ENCODE results near the gene SPIRE2.

SPIRE2 gene

DNA sequence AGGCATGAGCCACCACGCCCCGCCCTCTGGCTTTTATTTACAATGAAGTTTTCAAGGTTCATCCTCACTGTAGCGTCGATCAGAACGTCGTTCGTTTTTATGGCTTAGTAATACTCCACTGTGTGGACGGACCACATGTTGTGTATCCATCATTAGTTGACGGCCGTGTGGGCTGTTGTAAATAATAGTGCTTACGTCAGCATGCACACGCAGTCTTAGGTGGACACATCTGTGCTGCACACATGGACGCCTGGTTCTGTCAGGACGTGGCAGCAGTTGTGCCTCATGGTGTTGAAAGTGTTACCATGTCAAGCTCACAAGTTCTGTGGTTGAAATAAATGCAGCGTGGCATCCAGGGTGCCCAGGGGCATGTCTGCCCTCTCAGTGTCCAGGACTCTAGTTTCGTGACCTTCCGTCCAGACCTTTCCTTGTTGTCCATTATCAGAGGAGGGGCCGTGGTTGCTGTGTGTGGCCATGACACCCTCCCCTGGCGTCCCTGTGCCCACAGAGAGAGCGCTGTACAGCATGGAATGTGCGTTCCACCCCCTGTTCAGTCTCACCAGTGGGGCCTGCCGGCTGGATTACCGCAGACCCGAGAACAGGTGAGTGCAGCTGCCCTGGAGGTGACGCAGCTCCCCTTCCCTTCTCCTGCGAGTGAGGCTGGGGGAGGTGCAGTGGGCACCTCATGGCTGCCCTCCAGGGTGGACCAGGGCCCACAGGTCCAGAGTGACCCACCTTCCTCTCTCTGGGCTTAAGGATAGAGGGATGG is 67.4 kb downstream of the SPIRE2 start:
- H3K9me3 ChIP-seq (ENCODE audit: control insufficient read depth, low read length), result no peaks in the 10 kb centered on the region
- H3K36me3 ChIP-seq (ENCODE audit: control insufficient read depth, insufficient read depth, low read length), result peaks cover 88% of the 10 kb centered on the region
- no peak overlapping the region for H3K4me3 ChIP-seq (ENCODE audit: insufficient read depth, low read depth, low read length, poor library complexity, severe bottlenecking)
- DNase-seq, result no peak
- no peak overlapping the region for H3K27ac ChIP-seq (ENCODE audit: insufficient read depth, low read length, poor library complexity, severe bottlenecking)
- H3K4me1 ChIP-seq (ENCODE audit: control insufficient read depth, insufficient read depth, low read length, poor library complexity, severe bottlenecking), result no peaks in the 10 kb centered on the region
- H3K27me3 ChIP-seq (replicated peaks; ENCODE audit: control insufficient read depth, insufficient read depth, low read length, poor library complexity, severe bottlenecking), result no peaks in the 10 kb centered on the region

DNA sequence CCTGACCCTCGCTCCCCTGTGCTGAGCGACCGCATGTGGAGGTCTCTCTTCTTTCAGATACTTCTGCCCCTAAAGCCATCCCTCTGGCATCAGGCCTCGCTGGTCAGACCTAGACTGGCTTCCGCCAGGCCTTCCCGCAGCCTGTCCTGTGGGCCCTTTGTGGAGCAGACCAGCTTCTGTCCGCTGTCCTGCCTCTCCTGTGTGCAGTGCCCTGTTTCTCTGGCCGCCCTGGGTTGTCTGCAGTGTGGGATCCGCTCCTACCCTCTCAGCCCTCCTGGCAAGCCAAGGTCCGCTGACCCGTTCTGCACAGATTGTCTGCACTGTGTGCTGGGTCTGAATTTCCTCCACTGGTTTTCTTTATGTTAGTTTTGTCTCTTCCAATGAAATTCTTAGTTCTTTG is 68.9 kb downstream of the SPIRE2 start:
- Histone ChIP-seq H3K4me1 (ENCODE audit: control insufficient read depth, insufficient read depth, low read length, poor library complexity, severe bottlenecking) (no peaks in the 10 kb centered on the region), H3K27me3 (replicated peaks; ENCODE audit: control insufficient read depth, insufficient read depth, low read length, poor library complexity, severe bottlenecking) (no peaks in the 10 kb centered on the region), H3K9me3 (ENCODE audit: control insufficient read depth, low read length) (no peaks in the 10 kb centered on the region), H3K4me3 (ENCODE audit: insufficient read depth, low read depth, low read length, poor library complexity, severe bottlenecking) (no peak overlapping the region), H3K36me3 (ENCODE audit: control insufficient read depth, insufficient read depth, low read length) (peaks cover 79% of the 10 kb centered on the region), H3K27ac (ENCODE audit: insufficient read depth, low read length, poor library complexity, severe bottlenecking) (no peak overlapping the region)
- no peak for DNase-seq

DNA sequence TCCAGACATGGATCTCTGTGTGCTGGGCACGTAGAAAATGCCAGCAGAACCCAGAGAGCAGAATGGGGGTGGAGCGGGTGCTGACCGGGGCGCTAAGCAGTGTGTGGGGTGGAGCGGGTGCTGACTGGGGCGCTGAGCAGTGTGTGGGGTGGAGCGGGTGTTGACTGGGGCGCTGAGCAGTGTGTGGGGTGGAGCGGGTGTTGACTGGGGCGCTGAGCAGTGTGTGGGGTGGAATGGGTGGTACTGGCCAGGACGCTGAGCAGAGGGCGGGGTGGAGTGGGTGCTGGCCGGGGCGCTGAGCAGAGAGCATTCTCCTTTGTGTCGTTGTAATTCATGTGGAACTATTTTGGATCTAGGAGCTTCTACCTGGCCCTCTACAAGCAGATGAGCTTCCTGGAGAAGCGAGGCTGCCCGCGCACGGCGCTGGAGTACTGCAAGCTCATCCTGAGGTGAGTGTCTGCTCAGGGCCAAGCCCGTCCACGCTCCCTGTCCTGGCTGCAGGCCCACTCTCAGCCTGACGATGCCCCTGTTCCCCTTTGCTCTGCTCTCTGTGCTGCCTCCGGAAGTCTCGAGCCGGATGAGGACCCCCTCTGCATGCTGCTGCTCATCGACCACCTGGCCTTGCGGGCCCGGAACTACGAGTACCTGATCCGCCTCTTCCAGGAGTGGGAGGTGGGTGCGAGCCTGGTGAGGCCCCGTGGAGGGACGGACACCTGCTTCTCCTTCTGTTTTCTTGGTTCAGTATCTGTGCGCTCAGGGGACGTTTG is 70.1 kb downstream of the SPIRE2 start:
- Histone ChIP-seq H3K36me3 (ENCODE audit: control insufficient read depth, insufficient read depth, low read length) (peaks cover 73% of the 10 kb centered on the region), H3K27me3 (replicated peaks; ENCODE audit: control insufficient read depth, insufficient read depth, low read length, poor library complexity, severe bottlenecking) (no peaks in the 10 kb centered on the region), H3K9me3 (ENCODE audit: control insufficient read depth, low read length) (no peaks in the 10 kb centered on the region), H3K4me1 (ENCODE audit: control insufficient read depth, insufficient read depth, low read length, poor library complexity, severe bottlenecking) (no peaks in the 10 kb centered on the region), H3K4me3 (ENCODE audit: insufficient read depth, low read depth, low read length, poor library complexity, severe bottlenecking) (no peak overlapping the region), H3K27ac (ENCODE audit: insufficient read depth, low read length, poor library complexity, severe bottlenecking) (no peak overlapping the region)
- DNase-seq, result no peak

DNA sequence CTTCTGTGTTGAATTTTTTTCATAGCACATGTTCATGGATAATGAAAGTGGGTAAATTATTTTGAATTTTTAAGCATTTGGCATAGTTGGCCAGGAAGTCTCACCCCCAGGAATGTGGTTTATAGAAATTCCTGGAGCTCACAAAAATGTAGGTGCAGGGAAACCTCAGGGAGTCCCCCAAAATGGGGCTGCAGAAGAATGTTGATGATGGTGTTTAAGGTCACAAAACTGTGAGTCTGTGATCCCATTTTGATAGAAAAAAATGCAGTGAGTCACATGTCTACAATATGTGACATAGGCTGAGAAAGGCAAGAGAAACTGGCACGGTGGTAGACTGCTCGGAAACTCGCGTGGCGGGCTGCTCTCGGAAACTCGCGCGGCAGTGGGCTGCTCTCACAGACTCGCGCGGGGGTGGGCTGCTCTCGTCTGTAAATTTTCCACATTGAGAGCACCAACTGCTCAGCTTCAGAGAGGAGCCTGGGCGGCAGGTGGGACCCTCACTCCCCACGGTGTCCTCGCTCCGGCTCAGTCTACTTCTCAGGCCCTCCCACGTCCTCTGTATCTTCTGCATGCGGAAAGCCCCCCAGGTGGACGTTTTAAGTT is 71.7 kb downstream of the SPIRE2 start:
- Histone ChIP-seq H3K36me3 (ENCODE audit: control insufficient read depth, insufficient read depth, low read length) (peaks cover 71% of the 10 kb centered on the region), H3K4me1 (ENCODE audit: control insufficient read depth, insufficient read depth, low read length, poor library complexity, severe bottlenecking) (no peaks in the 10 kb centered on the region), H3K9me3 (ENCODE audit: control insufficient read depth, low read length) (no peaks in the 10 kb centered on the region), H3K27me3 (replicated peaks; ENCODE audit: control insufficient read depth, insufficient read depth, low read length, poor library complexity, severe bottlenecking) (no peaks in the 10 kb centered on the region), H3K27ac (ENCODE audit: insufficient read depth, low read length, poor library complexity, severe bottlenecking) (no peak overlapping the region), H3K4me3 (ENCODE audit: insufficient read depth, low read depth, low read length, poor library complexity, severe bottlenecking) (no peak overlapping the region)
- no peak for DNase-seq

DNA sequence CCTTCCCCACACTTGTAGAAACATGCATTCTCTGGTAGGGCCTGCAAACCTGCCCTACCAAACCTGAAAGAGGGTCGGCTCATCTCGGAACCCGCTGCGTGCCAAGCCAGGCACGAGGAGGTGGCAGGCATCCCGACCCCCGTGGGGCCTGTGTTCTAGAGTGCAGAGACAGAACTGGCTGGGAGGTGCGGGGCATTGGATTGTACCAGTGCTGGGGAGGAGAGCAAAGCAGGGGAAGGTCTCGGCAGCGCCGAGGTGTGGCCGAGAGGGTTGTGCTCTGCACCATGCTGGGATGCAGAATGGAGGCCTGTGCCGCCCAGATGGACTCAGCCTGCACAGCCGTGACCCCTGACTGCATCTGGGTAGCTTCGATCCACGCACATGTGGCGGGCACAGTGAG is 72.6 kb downstream of the SPIRE2 start:
- no peak overlapping the region for H3K4me3 ChIP-seq (ENCODE audit: insufficient read depth, low read depth, low read length, poor library complexity, severe bottlenecking)
- H3K4me1 ChIP-seq (ENCODE audit: control insufficient read depth, insufficient read depth, low read length, poor library complexity, severe bottlenecking), result no peaks in the 10 kb centered on the region
- DNase-seq, result no peak
- no peaks in the 10 kb centered on the region for H3K27me3 ChIP-seq (replicated peaks; ENCODE audit: control insufficient read depth, insufficient read depth, low read length, poor library complexity, severe bottlenecking)
- H3K27ac ChIP-seq (ENCODE audit: insufficient read depth, low read length, poor library complexity, severe bottlenecking), result no peak overlapping the region
- no peaks in the 10 kb centered on the region for H3K9me3 ChIP-seq (ENCODE audit: control insufficient read depth, low read length)
- peaks cover 72% of the 10 kb centered on the region for H3K36me3 ChIP-seq (ENCODE audit: control insufficient read depth, insufficient read depth, low read length)

DNA sequence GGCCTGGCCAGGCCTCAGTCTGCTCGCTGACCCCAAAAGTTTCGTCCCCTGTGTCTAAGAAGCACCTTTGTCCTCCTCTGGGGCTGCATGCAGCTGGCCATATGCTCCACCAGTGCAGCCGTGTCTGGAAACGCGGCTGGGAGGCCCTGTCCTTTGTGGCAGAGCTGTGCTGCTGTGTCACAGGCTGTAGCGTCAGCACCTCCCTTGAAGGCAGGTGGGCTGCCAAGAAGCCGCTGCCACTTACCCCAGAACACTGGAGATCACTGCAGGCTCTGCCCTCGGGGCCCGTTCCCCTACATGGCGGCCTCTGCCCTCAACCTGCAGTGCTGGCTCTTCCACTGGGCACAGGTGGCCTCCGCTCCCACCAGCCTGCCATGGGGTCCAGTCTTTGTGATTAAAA is 74.7 kb downstream of the SPIRE2 start:
- Histone ChIP-seq H3K27me3 (replicated peaks; ENCODE audit: control insufficient read depth, insufficient read depth, low read length, poor library complexity, severe bottlenecking) (no peaks in the 10 kb centered on the region), H3K4me1 (ENCODE audit: control insufficient read depth, insufficient read depth, low read length, poor library complexity, severe bottlenecking) (no peaks in the 10 kb centered on the region), H3K27ac (ENCODE audit: insufficient read depth, low read length, poor library complexity, severe bottlenecking) (no peak overlapping the region), H3K36me3 (ENCODE audit: control insufficient read depth, insufficient read depth, low read length) (peaks cover 71% of the 10 kb centered on the region), H3K4me3 (ENCODE audit: insufficient read depth, low read depth, low read length, poor library complexity, severe bottlenecking) (no peak overlapping the region), H3K9me3 (ENCODE audit: control insufficient read depth, low read length) (no peaks in the 10 kb centered on the region)
- DNase-seq, result no peak

DNA sequence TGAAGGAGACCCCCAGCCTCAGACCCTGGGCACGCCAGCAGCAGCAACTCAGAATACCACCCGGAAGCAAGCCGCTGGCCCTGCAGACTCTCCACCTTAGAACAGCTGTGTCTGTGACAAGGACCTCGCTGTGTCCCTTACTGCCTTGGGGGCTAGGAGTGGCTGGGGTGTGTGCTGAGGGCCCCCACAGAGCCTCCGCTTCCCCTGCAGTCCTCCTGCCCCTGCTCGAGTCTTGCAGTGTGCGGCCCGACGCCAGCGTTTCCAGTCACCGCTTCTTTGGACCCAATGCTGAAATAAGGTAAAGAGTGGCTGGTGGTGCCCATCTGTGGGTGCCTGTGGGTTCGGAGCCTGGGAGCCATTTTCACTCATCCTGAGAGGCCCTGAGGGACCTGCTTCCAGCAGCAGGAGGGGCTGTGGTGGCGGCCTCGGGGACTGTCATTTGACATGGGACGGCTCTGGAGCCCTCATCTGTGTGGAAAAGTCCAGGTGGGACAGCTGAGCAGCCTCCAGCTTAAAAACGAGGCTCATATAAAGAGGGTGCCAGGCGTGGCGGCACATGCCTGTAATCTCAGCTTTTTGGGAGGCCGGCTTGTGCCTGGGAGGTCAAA is 75.7 kb downstream of the SPIRE2 start:
- H3K27me3 ChIP-seq (replicated peaks; ENCODE audit: control insufficient read depth, insufficient read depth, low read length, poor library complexity, severe bottlenecking), result no peaks in the 10 kb centered on the region
- no peaks in the 10 kb centered on the region for H3K4me1 ChIP-seq (ENCODE audit: control insufficient read depth, insufficient read depth, low read length, poor library complexity, severe bottlenecking)
- no peak overlapping the region for H3K27ac ChIP-seq (ENCODE audit: insufficient read depth, low read length, poor library complexity, severe bottlenecking)
- DNase-seq, result no peak
- H3K36me3 ChIP-seq (ENCODE audit: control insufficient read depth, insufficient read depth, low read length), result peaks cover 70% of the 10 kb centered on the region
- no peak overlapping the region for H3K4me3 ChIP-seq (ENCODE audit: insufficient read depth, low read depth, low read length, poor library complexity, severe bottlenecking)
- no peaks in the 10 kb centered on the region for H3K9me3 ChIP-seq (ENCODE audit: control insufficient read depth, low read length)

DNA sequence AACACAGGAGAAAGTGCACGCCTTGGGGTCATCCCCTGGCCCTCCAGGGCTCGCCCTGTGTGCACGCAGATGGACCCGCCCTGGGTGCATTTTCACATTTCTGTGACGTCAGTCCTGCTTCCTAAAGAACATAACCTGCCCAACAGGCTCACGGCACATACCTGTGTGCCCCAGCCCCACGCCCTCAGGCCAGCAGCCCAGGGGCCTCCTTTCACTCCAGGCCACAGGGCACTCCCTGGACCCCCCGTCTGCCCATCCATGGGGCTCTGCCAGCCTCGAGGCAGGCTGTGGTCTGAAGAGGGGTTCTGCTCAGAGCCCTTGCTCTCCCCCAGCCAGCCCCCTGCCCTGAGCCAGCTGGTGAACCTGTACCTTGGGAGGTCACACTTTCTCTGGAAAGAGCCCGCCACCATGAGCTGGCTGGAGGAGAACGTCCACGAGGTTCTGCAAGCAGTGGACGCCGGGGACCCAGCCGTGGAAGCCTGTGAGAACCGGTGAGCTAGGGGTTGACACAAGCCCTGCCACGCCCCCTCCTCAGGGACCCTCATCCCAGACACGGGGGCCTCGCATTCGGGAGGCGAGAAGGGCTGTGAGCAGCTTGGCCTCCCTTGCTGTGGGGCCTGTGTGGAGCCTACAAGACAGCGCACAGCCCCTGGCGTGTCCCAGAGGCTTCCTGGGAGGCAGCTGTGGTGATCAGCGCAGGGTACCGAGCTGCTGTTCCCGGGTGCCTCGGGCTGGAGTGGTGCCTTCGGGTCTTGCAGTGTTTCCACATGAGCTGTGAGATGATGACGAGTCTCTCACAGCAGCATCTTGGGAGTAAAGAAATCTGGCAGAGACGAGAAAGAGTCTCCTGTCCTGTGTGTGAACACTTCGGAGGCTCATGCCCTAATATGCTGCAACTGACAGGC is 76.6 kb downstream of the SPIRE2 start:
- Histone ChIP-seq H3K36me3 (ENCODE audit: control insufficient read depth, insufficient read depth, low read length) (peaks cover 67% of the 10 kb centered on the region), H3K4me1 (ENCODE audit: control insufficient read depth, insufficient read depth, low read length, poor library complexity, severe bottlenecking) (peaks cover under 1% of the 10 kb centered on the region), H3K27me3 (replicated peaks; ENCODE audit: control insufficient read depth, insufficient read depth, low read length, poor library complexity, severe bottlenecking) (no peaks in the 10 kb centered on the region), H3K4me3 (ENCODE audit: insufficient read depth, low read depth, low read length, poor library complexity, severe bottlenecking) (no peak overlapping the region), H3K27ac (ENCODE audit: insufficient read depth, low read length, poor library complexity, severe bottlenecking) (no peak overlapping the region), H3K9me3 (ENCODE audit: control insufficient read depth, low read length) (no peaks in the 10 kb centered on the region)
- no peak for DNase-seq

DNA sequence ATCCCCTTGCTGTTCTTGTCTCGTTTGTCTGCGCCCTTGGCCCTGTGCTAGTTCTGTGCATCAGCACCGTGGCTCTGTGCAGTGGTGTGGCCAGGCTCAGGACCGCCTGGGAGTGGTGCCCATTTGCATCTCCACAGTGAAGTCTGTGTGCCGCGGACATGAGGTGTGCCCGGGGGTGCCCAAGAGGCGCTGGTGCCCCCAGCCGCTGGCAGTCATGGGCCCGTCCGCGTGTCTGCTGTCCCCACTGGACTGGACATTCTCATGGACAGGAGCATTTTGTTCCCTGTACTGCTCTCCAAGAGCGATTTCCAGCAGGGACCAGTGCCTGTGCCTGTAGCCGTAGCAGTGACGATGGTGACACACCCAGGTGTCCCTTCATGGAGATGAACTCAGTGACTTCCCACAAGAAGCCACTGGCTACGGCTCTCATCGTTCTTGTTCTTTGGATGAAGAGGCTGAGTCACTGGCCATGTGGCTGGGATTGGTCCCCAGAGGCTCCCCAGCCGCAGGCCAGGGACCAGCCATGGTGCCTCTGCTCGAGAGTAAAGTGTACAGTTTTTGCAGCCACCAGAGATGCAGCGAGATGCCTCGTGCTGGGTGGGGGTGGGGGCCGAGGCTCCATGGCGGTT is 77.3 kb downstream of the SPIRE2 start:
- H3K36me3 ChIP-seq (ENCODE audit: control insufficient read depth, insufficient read depth, low read length), result peaks cover 60% of the 10 kb centered on the region

More for the DNA sequence above, 77.3 kb downstream of the SPIRE2 start:
- no peak overlapping the region for H3K27ac ChIP-seq (ENCODE audit: insufficient read depth, low read length, poor library complexity, severe bottlenecking)
- H3K27me3 ChIP-seq (replicated peaks; ENCODE audit: control insufficient read depth, insufficient read depth, low read length, poor library complexity, severe bottlenecking), result no peaks in the 10 kb centered on the region
- no peaks in the 10 kb centered on the region for H3K9me3 ChIP-seq (ENCODE audit: control insufficient read depth, low read length)
- no peak overlapping the region for H3K4me3 ChIP-seq (ENCODE audit: insufficient read depth, low read depth, low read length, poor library complexity, severe bottlenecking)
- no peak for DNase-seq
- H3K4me1 ChIP-seq (ENCODE audit: control insufficient read depth, insufficient read depth, low read length, poor library complexity, severe bottlenecking), result peaks cover 5% of the 10 kb centered on the region
